Spinal cord (tissue), 10 donors: ENCODE measurements around the gene HLA-DPA1. TPM values are rescaled to one million over a fixed set of nuclear protein-coding genes. Genes with fewer than 3 reads are reported as not detected.

Source experiments
- DNase-seq, 6 donors: peaks; one replicate each; pipeline versions ENCODE4 v3.0.0 to v3.0.0-alpha.2; 2013 to 2015; ENCODE audit warnings: low spot score in 6 of 6, low read depth in 4 of 6
- H3K27ac ChIP-seq: one replicate; pipeline ENCODE4 v1.5.1; 2013; ENCODE audit warnings: low read depth, low read length, control low read depth
- H3K27me3 ChIP-seq: one replicate; pipeline ENCODE4 v1.6.1; 2013; ENCODE audit warnings: low read length; ENCODE audit not compliant: control insufficient read depth, insufficient read depth
- H3K36me3 ChIP-seq: one replicate; pipeline ENCODE4 v1.6.1; 2013; ENCODE audit warnings: low read length; ENCODE audit not compliant: control insufficient read depth, insufficient read depth
- H3K4me1 ChIP-seq: one replicate; pipeline ENCODE4 v1.6.1; 2013; ENCODE audit warnings: low read length; ENCODE audit not compliant: control insufficient read depth, insufficient read depth
- H3K4me3 ChIP-seq: one replicate; pipeline ENCODE4 v1.5.1; 2013; ENCODE audit warnings: low read depth, low read length, control low read depth
- H3K9me3 ChIP-seq: one replicate; pipeline ENCODE4 v1.6.1; 2013; ENCODE audit warnings: low read length; ENCODE audit not compliant: control insufficient read depth, insufficient read depth
- WGBS: methylation state at CpG from one replicate; pipeline ENCODE4 v1.1.5; 2013; ENCODE audit warnings: missing lambda C conversion rate; ENCODE audit not compliant: insufficient coverage; 5-methylcytosine and 5-hydroxymethylcytosine counted together
- polyA plus RNA-seq, 2 donors: library from polyadenylated mRNA; unstranded; fragments of 120-200 nt; gene quantifications; one replicate each; pipeline ENCODE4 v1.2.1, GENCODE V29; 2013; ENCODE audit not compliant: insufficient read length in 2 of 2
- total RNA-seq, 2 donors: library from RNA; depleted of rRNA in 1 of 2; stranded (reverse); fragments of 120-200 nt in 1 of 2; fragments of >200 nt in 1 of 2; gene quantifications; one replicate each; pipeline versions ENCODE4 v1.2.3 to v1.2.4, GENCODE V29; 2013 to 2014
- donor health status: healthy.

HLA-DPA1 gene
- total and polyA plus RNA-seq, 4 donors: 6.6 to 23.1 (median 16.7) TPM

DNA sequence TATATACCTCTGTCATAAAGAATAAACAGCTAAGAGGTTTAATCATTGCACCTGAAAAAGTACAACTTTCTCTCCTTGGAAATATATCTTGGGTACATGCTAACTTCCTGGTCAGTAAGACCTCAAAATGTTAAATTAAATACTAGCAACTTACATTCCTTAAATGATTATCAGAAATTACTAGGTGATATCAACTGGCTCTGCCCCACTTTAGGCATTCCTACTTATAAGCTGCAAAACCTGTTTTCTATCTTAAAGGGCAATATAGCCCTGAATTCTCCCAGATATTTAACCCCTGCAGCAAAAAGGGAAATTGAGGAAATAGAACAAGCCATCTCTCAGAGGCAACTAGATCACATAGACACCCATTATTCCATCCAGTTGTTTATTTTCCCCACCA lies 20.8 kb downstream of the HLA-DPA1 start:
- H3K27me3 ChIP-seq: no peaks in the 10 kb centered on the region
- H3K27ac ChIP-seq: no peak overlapping the region
- no peak for DNase-seq
- H3K4me1 ChIP-seq: no peaks in the 10 kb centered on the region
- H3K4me3 ChIP-seq: no peak overlapping the region
- no peaks in the 10 kb centered on the region for H3K9me3 ChIP-seq
- H3K36me3 ChIP-seq: no peaks in the 10 kb centered on the region

DNA sequence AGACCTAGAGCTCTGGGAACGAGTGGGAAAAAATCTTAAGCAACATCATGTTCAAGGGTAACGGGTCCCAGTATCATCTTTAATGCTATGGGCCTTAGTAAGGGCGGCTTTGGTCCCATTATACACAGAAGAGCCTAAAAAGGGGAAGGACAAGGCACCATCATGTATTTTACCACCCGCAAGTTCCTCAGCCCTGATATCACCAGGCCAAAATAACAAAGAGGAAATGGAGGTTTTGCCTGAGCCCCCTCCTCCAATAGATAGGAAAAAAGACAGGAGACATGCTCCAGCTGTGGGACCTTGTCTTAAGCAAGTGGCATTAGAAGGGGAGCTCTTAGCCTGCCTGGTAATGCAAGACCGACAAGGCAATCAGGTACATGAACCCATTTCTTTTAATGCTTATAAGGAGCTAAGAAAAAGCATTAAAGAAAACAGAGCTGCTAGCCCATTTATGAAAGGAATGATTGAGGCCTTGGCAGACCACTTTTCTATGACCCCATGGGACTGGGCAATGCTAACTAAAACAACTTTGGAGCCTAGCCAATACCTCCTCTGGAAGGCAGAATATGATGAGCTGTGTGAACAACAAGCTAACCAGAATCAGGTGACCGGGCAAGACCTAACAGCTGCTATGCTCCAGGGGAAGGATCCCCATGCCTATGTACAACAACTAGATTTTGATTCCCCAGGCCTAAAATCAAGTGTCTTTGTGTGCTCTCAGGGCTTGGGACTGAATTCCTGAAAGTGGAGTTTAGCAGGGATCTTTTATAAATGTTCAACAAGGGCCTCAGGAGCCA lies 23.2 kb downstream of the HLA-DPA1 start:
- no peaks in the 10 kb centered on the region for H3K27me3 ChIP-seq
- no CpG with 5 or more reads among the region's 6 CpGs for WGBS
- H3K9me3 ChIP-seq: no peaks in the 10 kb centered on the region
- no peak overlapping the region for H3K27ac ChIP-seq
- no peaks in the 10 kb centered on the region for H3K36me3 ChIP-seq
- H3K4me1 ChIP-seq: no peaks in the 10 kb centered on the region
- peak in 1 of 6 donors; percentile 88 for DNase-seq
- H3K4me3 ChIP-seq: no peak overlapping the region

DNA sequence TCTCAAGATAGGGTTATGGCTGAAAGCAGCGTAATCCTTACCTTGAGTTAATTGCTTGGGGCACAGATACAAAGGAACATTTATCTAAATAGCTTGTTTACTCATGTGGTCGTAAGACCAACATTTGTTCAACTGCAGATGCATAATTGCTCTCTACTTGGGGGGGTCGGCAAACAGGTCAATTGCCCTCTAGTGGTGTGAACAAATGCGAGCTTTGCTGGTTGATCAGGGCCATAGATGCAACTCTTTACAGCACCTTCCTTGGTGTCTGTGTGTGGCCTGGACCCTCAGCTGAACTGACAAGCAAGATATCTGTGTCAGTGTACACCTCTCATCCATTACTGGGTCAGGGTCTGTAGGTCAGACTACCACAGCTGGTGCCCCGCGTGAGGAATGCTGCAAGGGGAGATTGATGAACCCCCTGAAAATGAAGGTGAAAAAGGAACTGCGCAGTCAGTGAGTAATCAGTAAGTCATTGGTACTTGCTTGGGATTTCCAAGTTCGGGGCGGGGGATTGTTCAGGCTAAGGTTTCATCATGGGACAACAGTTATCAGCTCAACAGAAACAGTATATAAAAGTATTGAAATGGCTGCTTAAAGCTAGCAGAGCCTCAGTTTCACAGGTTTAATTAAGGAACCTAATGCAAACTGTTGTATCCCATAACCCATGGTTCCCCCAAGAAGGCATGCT lies 24.0 kb downstream of the HLA-DPA1 start:
- Histone ChIP-seq H3K9me3 (no peaks in the 10 kb centered on the region), H3K36me3 (no peaks in the 10 kb centered on the region), H3K4me3 (no peak overlapping the region), H3K27me3 (no peaks in the 10 kb centered on the region), H3K27ac (no peak overlapping the region), H3K4me1 (no peaks in the 10 kb centered on the region)
- 56% methylated on average over 6 of the region's 9 CpGs for WGBS
- DNase-seq: no peak

DNA sequence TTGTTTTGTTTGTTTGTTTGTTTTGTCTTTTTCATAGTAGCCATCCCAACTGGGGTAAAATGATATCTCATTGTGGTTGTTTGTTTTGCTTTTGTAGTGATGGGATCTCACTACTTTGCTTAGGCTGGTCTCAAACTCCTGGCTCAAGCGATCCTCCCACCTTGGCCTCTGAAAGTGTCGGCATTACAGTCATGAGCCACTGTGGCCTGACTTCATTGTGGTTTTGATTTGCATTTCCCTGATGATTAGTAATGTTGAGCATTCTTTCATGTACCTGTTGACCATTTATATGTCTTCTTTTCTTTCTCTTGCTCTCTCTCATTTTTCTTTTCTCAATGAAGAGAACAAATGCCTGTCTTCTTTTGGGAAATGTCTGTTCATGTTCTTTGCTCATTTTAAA lies 33.3 kb downstream of the HLA-DPA1 start:
- no CpG with 5 or more reads among the region's 2 CpGs for WGBS

DNA sequence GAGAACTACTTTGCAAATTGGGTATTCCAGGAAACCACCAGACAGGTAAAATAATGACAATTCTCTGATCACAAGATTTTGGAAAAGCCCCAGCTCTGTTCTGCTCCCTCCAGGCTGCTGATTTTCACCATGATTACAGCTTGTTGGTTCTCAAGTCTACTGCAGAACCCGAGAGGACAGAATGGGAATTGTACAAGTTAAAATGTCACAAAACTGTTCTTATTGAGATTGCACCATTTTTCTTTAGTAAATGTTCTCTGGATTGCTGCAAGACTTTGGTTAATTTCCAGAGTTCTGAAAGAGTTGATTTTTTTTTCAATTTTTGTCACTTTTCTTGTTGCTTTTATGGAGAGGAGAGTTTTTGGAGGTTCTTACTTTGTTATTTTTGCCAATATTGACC lies 36.9 kb downstream of the HLA-DPA1 start:
- Histone ChIP-seq H3K27ac (no peak overlapping the region), H3K27me3 (no peaks in the 10 kb centered on the region), H3K9me3 (no peaks in the 10 kb centered on the region), H3K4me3 (no peak overlapping the region), H3K36me3 (no peaks in the 10 kb centered on the region), H3K4me1 (no peaks in the 10 kb centered on the region)
- no CpG with 5 or more reads among the region's 1 CpG for WGBS
- no peak for DNase-seq

More for the DNA sequence above, 33.3 kb downstream of the HLA-DPA1 start:
- DNase-seq: no peak
- Histone ChIP-seq H3K27me3 (no peaks in the 10 kb centered on the region), H3K9me3 (no peaks in the 10 kb centered on the region), H3K4me1 (no peaks in the 10 kb centered on the region), H3K4me3 (no peak overlapping the region), H3K27ac (no peak overlapping the region), H3K36me3 (no peaks in the 10 kb centered on the region)

DNA sequence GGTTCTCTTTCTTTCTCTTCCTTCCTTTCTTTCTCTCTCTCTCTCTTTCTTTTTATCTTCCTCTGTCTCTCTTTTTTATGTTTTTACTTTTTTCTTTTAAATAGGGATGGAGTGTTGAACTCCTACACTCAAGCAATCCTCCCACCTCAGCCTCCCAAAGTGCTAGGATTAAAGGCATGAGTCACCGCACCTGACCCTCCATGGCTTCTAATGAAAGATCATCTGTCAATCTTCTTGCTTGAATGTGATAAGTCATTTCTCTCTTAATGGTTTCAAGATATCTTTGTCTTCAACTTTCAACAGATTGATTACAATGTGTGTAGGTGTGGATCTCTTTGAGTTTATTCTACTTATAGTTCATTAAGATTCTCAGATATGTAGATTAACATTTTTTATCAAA lies 38.9 kb downstream of the HLA-DPA1 start:
- H3K4me3 ChIP-seq: no peak overlapping the region
- H3K36me3 ChIP-seq: no peaks in the 10 kb centered on the region
- peaks cover 3% of the 10 kb centered on the region for H3K27me3 ChIP-seq
- H3K9me3 ChIP-seq: no peaks in the 10 kb centered on the region
- no CpG with 5 or more reads among the region's 1 CpG for WGBS
- no peaks in the 10 kb centered on the region for H3K4me1 ChIP-seq
- H3K27ac ChIP-seq: no peak overlapping the region
- DNase-seq: no peak

DNA sequence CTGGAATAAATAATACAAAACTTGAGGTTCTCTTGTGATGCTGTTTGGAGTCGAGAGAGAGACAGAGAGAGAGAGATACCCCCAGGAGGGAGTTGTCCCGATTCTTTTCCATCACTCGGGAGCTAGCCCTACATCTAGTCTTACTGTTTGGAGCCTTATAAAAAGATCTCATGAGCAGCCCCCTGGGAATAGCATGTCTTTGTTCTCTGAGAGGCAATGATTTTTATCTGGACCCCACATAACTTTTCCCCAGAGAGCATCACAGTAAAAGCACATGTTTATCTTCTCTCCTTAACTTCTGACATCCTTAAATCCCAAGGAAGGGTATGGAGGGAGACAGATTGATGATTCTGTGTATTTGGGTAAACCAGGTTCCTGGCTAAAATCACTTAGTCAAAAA lies 43.2 kb downstream of the HLA-DPA1 start:
- H3K4me1 ChIP-seq: no peaks in the 10 kb centered on the region
- no CpG with 5 or more reads among the region's 3 CpGs for WGBS
- H3K27me3 ChIP-seq: peaks cover 3% of the 10 kb centered on the region
- H3K27ac ChIP-seq: no peak overlapping the region
- H3K36me3 ChIP-seq: no peaks in the 10 kb centered on the region
- no peaks in the 10 kb centered on the region for H3K9me3 ChIP-seq
- no peak overlapping the region for H3K4me3 ChIP-seq
- DNase-seq: no peak

DNA sequence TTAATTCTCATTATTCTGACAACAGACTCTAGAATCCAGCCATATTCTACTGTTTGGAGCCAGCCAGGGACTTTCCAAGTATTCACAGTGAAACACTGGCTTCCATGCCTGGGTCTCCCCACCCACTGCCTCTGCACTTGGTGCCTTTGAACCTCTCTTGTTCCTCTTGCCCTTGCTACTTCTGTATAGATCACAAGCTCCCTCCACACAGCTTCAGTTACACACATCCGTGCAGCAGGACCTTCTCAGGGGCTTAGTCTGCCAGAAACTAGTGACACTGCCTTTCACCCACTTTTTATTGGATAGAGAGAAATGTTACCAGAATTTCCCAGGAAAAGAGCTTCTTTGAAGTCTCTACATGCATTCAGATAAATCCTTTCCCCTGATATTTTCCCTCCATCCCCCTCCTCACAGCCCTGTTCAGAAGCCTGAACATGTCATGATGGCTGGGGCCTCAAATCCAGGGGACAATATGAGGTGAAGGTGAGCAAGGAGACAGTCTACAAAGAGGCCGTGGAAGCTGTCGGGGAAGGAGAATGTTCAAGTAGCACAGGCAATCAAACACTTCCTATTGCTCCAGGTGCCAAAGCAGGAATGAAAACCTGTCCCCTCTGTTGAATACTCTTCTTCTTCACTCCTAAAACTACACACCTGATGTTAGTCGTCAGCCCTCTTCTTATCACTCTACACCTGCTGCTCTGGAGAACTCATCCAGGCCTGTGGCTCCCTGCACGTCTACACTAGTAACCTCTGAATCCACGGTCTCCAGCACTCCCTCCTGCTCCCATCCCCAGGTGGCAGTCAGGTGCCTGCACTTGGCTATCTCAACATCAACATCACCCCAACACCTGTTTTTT lies 43.9 kb downstream of the HLA-DPA1 start:
- H3K36me3 ChIP-seq: no peaks in the 10 kb centered on the region
- 80% methylated on average over 5 of the region's 6 CpGs for WGBS
- peaks cover 3% of the 10 kb centered on the region for H3K27me3 ChIP-seq
- no peaks in the 10 kb centered on the region for H3K9me3 ChIP-seq
- H3K27ac ChIP-seq: no peak overlapping the region
- peak in 2 of 6 donors; percentile 9 to 40 for DNase-seq
- H3K4me3 ChIP-seq: no peak overlapping the region
- H3K4me1 ChIP-seq: no peaks in the 10 kb centered on the region

DNA sequence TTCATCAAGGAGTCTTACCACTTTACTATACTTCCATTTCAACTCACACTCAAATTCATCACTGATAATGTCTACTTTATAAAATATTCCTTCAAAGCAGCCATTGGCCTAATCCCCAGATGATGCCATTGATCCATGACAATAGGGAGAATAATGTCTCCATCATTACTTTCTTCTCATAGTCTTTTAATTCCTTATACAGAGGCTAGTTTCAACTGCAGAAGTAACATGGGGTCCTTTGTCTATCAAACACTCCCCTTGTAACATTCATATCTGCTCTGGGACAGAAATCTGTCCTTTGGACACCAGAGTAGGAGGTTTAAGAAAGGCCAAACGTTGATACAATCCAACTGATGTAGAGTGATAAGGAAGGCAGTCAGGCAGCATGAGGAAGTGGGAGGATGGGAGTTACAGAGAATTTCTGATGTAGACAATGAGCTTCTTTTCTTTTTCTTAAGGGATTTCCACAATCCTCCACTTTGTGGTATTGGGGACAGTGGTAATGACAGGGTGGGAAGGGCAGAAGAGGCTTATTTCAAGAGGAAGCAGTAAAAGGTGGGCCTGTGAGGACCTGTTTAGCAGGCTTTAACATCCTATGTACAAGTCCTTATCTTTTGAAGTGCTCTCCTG lies 45.1 kb downstream of the HLA-DPA1 start:
- DNase-seq: no peak
- WGBS: 60% methylated on average over 1 of the region's 1 CpG

More for the DNA sequence above, 45.1 kb downstream of the HLA-DPA1 start:
- Histone ChIP-seq H3K27ac (no peak overlapping the region), H3K27me3 (peaks cover 3% of the 10 kb centered on the region), H3K4me3 (no peak overlapping the region), H3K9me3 (no peaks in the 10 kb centered on the region), H3K4me1 (no peaks in the 10 kb centered on the region), H3K36me3 (no peaks in the 10 kb centered on the region)
